ENCODE measurements around the gene C1GALT1. TPM values are rescaled to one million over a fixed set of nuclear protein-coding genes. Genes with fewer than 3 reads are reported as not detected.

Gene C1GALT1
- total RNA-seq, 4 donors from 2014 or later: 6.8 to 37.6 (median 16.3) TPM

- Histone ChIP-seq H3K9me3 (peaks cover 0 to 8% of the 10 kb centered on the region in 2 donors), H3K36me3 (peaks cover 0 to 3% (median 0%) of the 10 kb centered on the region in 4 donors), H3K27me3 (no peaks in the 10 kb centered on the region), H3K27ac (no peak overlapping the region), H3K4me3 (no peak overlapping the region), H3K4me1 (no peaks in the 10 kb centered on the region)
- intact Hi-C loops (cut with DNase I; ENCODE audit: low total_unique reads): no loop called here
- no peak for DNase-seq
- in situ Hi-C loops (cut with MboI; ENCODE audit: low pct_ligation_motif_present in 1 of 4, low pct_unique_long_range_greater_than_20kb in 1 of 4, low sequenced_read_pairs in 3 of 4): no loop called here
- 92% methylated on average over 1 of the region's 1 CpG; no CpG with 5 or more reads in 1 of the 2 donors for WGBS, 2 donors (ENCODE audit: low coverage in 1 of 2)
- TF ChIP-seq CTCF (IDR thresholded peaks at IDR 0.05) (no peak), POLR2AphosphoS5 (IDR thresholded peaks at IDR 0.05) (no peak), POLR2A (IDR thresholded peaks at IDR 0.05) (no peak), EP300 (IDR thresholded peaks at IDR 0.05; ENCODE audit: low read depth) (no peak)
Observed at GRCh38 chr7:7228967-7229366, 46.6 kb downstream of the C1GALT1 start.

GRCh38 chr7:7231000-7231399, 48.7 kb downstream of the C1GALT1 start:
- no peak for DNase-seq
- in situ Hi-C loops (cut with MboI; ENCODE audit: low pct_ligation_motif_present in 1 of 4, low pct_unique_long_range_greater_than_20kb in 1 of 4, low sequenced_read_pairs in 3 of 4) (no loop called here), intact Hi-C loops (cut with DNase I; ENCODE audit: low total_unique reads) (no loop called here)
- H3K9me3 ChIP-seq: peaks cover 0 to 8% of the 10 kb centered on the region in 2 donors
- H3K4me1 ChIP-seq: no peaks in the 10 kb centered on the region
- no peaks in the 10 kb centered on the region for H3K27me3 ChIP-seq
- peaks cover 0 to 5% (median 0%) of the 10 kb centered on the region in 4 donors for H3K36me3 ChIP-seq
- H3K27ac ChIP-seq: no peak overlapping the region
- 97 to 100% methylated on average over 1 of the region's 1 CpG for WGBS, 2 donors (ENCODE audit: low coverage in 1 of 2)
- TF ChIP-seq POLR2AphosphoS5 (IDR thresholded peaks at IDR 0.05) (no peak), EP300 (IDR thresholded peaks at IDR 0.05; ENCODE audit: low read depth) (no peak), CTCF (IDR thresholded peaks at IDR 0.05) (no peak), POLR2A (IDR thresholded peaks at IDR 0.05) (no peak)
- no peak overlapping the region for H3K4me3 ChIP-seq

GRCh38 chr7:7231865-7232264, 49.5 kb downstream of the C1GALT1 start:
- no peak for TF ChIP-seq CTCF (IDR thresholded peaks at IDR 0.05)
- TF ChIP-seq POLR2A (IDR thresholded peaks at IDR 0.05): no peak
- TF ChIP-seq POLR2AphosphoS5 (IDR thresholded peaks at IDR 0.05): no peak
- TF ChIP-seq EP300 (IDR thresholded peaks at IDR 0.05; ENCODE audit: low read depth): no peak
- intact Hi-C loops (cut with DNase I; ENCODE audit: low total_unique reads): no loop called here

GRCh38 chr7:7235347-7235746, 53.0 kb downstream of the C1GALT1 start:
- Histone ChIP-seq H3K36me3 (peaks cover 0 to 11% (median 0%) of the 10 kb centered on the region in 4 donors), H3K27ac (no peak overlapping the region), H3K4me3 (no peak overlapping the region), H3K9me3 (peaks cover 0 to 8% of the 10 kb centered on the region in 2 donors), H3K27me3 (no peaks in the 10 kb centered on the region), H3K4me1 (peaks cover 0 to 3% (median 1%) of the 10 kb centered on the region in 4 donors)
- in situ Hi-C loops (cut with MboI; ENCODE audit: low pct_ligation_motif_present in 1 of 4, low pct_unique_long_range_greater_than_20kb in 1 of 4, low sequenced_read_pairs in 3 of 4) (no loop called here), intact Hi-C loops (cut with DNase I; ENCODE audit: low total_unique reads) (no loop called here)
- DNase-seq: no peak
- 83 to 84% methylated on average over 1 to 3 of the region's 3 CpGs for WGBS, 2 donors (ENCODE audit: low coverage in 1 of 2)
- TF ChIP-seq CTCF (IDR thresholded peaks at IDR 0.05) (no peak), POLR2AphosphoS5 (IDR thresholded peaks at IDR 0.05) (no peak)

More at GRCh38 chr7:7231865-7232264, 49.5 kb downstream of the C1GALT1 start:
- Histone ChIP-seq H3K27ac (no peak overlapping the region), H3K4me3 (no peak overlapping the region), H3K27me3 (no peaks in the 10 kb centered on the region), H3K4me1 (no peaks in the 10 kb centered on the region), H3K9me3 (peaks cover 0 to 8% of the 10 kb centered on the region in 2 donors), H3K36me3 (peaks cover 0 to 5% (median 0%) of the 10 kb centered on the region in 4 donors)
- WGBS, 2 donors (ENCODE audit: low coverage in 1 of 2): 70 to 91% methylated on average over 3 of the region's 3 CpGs
- no peak for DNase-seq
- in situ Hi-C loops (cut with MboI; ENCODE audit: low pct_ligation_motif_present in 1 of 4, low pct_unique_long_range_greater_than_20kb in 1 of 4, low sequenced_read_pairs in 3 of 4): no loop called here
